Keratinocyte (primary cell): ENCODE data around the gene PCDHGC4.

Experiments used
- CTCF ChIP-seq, 3 experiments: IDR thresholded peaks in 1 of 3; conservative IDR thresholded peaks in 1 of 3; optimal IDR thresholded peaks in 1 of 3; 2 replicates in 2 of 3; 3 replicates in 1 of 3; pipeline versions ENCODE3 to v1.5.1; 2011; ENCODE audit warnings: low read length in 3 of 3, mild to moderate bottlenecking in 3 of 3, moderate library complexity in 2 of 3, control low read depth in 1 of 3, inconsistent platforms in 1 of 3; ENCODE audit not compliant: insufficient read depth in 2 of 3; ENCODE audit errors: extremely low read depth in 1 of 3
- EZH2 ChIP-seq: IDR thresholded peaks from one replicate; pipeline ENCODE4 v1.6.1; 2012; ENCODE audit warnings: inconsistent platforms, mild to moderate bottlenecking, low read length, moderate library complexity

GRCh38 chr5:141484641-141485311 lies at the start of gene PCDHGC4:
- TF ChIP-seq CTCF (optimal IDR thresholded peaks at IDR 0.05 in 1 of 3, IDR thresholded peaks at IDR 0.05 in 1 of 3, conservative IDR thresholded peaks at IDR 0.05 in 1 of 3; ENCODE audit: extremely low read depth in 1 of 3, insufficient read depth in 2 of 3, low read length in 3 of 3) = no peak
- TF ChIP-seq EZH2 = no peak
